ENCODE results near the gene OR10A5.
"Not testable (repeated sequence)": the region's sequence is repeated elsewhere in the genome, so short reads cannot be mapped to it uniquely, and the experiment has no call there.

OR10A5 gene
- long read RNA-seq = 0 reads

DNA sequence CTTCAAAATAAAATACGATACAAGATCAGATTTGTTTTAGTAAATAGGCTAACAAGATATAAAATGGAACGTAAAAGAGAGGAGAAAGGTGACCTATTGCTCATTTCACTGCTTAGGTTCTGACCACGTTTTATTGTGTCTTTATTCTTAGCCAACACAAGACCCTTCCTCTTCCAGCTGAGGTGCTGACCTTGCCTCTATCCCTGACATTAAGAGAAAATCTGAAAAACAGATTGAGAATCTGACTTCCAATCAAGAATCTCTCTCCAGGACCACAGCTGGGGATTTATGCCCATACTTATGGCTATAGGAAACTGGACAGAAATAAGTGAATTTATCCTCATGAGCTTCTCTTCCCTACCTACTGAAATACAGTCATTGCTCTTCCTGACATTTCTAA, at the start of gene OR10A5:
OR10A5 (plus strand) TSS at position 301 of the 400 bp plus-strand sequence; CDS start at position 301, 0 bp downstream.
- no peak for DNase-seq (ENCODE audit: low read depth in 1 of 2, low spot score in 1 of 2)
- H3K4me3 ChIP-seq (replicated peaks; ENCODE audit: insufficient read depth, low read length) = no peak within 1 kb of the TSS
- TF ChIP-seq, protein P1, sequence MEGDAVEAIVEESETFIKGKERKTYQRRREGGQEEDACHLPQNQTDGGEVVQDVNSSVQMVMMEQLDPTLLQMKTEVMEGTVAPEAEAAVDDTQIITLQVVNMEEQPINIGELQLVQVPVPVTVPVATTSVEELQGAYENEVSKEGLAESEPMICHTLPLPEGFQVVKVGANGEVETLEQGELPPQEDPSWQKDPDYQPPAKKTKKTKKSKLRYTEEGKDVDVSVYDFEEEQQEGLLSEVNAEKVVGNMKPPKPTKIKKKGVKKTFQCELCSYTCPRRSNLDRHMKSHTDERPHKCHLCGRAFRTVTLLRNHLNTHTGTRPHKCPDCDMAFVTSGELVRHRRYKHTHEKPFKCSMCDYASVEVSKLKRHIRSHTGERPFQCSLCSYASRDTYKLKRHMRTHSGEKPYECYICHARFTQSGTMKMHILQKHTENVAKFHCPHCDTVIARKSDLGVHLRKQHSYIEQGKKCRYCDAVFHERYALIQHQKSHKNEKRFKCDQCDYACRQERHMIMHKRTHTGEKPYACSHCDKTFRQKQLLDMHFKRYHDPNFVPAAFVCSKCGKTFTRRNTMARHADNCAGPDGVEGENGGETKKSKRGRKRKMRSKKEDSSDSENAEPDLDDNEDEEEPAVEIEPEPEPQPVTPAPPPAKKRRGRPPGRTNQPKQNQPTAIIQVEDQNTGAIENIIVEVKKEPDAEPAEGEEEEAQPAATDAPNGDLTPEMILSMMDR (IDR thresholded peaks at IDR 0.05; ENCODE audit: insufficient read depth, low read length) = no peak
- TF ChIP-seq GABPA (IDR thresholded peaks at IDR 0.05; ENCODE audit: low read depth) (no peak), SPI1 (IDR thresholded peaks at IDR 0.05; ENCODE audit: borderline replicate concordance, low read depth) (no peak), REST (IDR thresholded peaks at IDR 0.05; ENCODE audit: insufficient replicate concordance, low read depth) (no peak), POLR2AphosphoS5 (IDR thresholded peaks at IDR 0.05; ENCODE audit: low read depth) (no peak)
- no peaks in the 10 kb centered on the region for H3K27me3 ChIP-seq (ENCODE audit: insufficient read depth, poor library complexity, severe bottlenecking)
- H3K27ac ChIP-seq (replicated peaks) = no peak within 1 kb of the TSS

- Histone ChIP-seq H3K27me3 (ENCODE audit: insufficient read depth, poor library complexity, severe bottlenecking) (no peaks in the 10 kb centered on the region), H3K4me3 (replicated peaks; ENCODE audit: insufficient read depth, low read length) (no peak within 1 kb of the TSS), H3K27ac (replicated peaks) (no peak within 1 kb of the TSS)
- no peak for TF ChIP-seq GABPA (IDR thresholded peaks at IDR 0.05; ENCODE audit: low read depth)
- TF ChIP-seq SPI1 (IDR thresholded peaks at IDR 0.05; ENCODE audit: borderline replicate concordance, low read depth) = no peak
- TF ChIP-seq REST (IDR thresholded peaks at IDR 0.05; ENCODE audit: insufficient replicate concordance, low read depth) = no peak
- TF ChIP-seq POLR2AphosphoS5 (IDR thresholded peaks at IDR 0.05; ENCODE audit: low read depth) = no peak
- TF ChIP-seq, protein P1 (IDR thresholded peaks at IDR 0.05; ENCODE audit: insufficient read depth, low read length) = no peak
- no peak for DNase-seq (ENCODE audit: low read depth in 1 of 2, low spot score in 1 of 2)
These were observed 46.1 kb upstream of the OR10A5 start, which contains the start of gene OR6A2 for GRCh38 chr11:6799402-6799801. Gene OR6A2, minus strand, starts transcription at chr11:6799689. Its CDS starts 3,981 bp downstream, at chr11:6795708.

GRCh38 chr11:6801075-6801474, 44.4 kb upstream of the OR10A5 start:
- not testable (repeated sequence) for H3K27me3 ChIP-seq (ENCODE audit: insufficient read depth, poor library complexity, severe bottlenecking); H3K27ac ChIP-seq (replicated peaks); H3K4me3 ChIP-seq (replicated peaks; ENCODE audit: insufficient read depth, low read length); DNase-seq (ENCODE audit: low read depth in 1 of 2, low spot score in 1 of 2)

- peak; percentile 15 to 33 for DNase-seq (ENCODE audit: low read depth in 1 of 2, low spot score in 1 of 2)
- Histone ChIP-seq H3K4me3 (replicated peaks; ENCODE audit: insufficient read depth, low read length) (no peak overlapping the region), H3K27me3 (ENCODE audit: insufficient read depth, poor library complexity, severe bottlenecking) (no peaks in the 10 kb centered on the region), H3K27ac (replicated peaks) (no peak overlapping the region)
- TF ChIP-seq REST (IDR thresholded peaks at IDR 0.05; ENCODE audit: insufficient replicate concordance, low read depth) = no peak
- TF ChIP-seq, protein P1 (IDR thresholded peaks at IDR 0.05; ENCODE audit: insufficient read depth, low read length) = peak; percentile 93
- no peak for TF ChIP-seq SPI1 (IDR thresholded peaks at IDR 0.05; ENCODE audit: borderline replicate concordance, low read depth)
- no peak for TF ChIP-seq POLR2AphosphoS5 (IDR thresholded peaks at IDR 0.05; ENCODE audit: low read depth)
These were observed 33.0 kb upstream of the OR10A5 start for GRCh38 chr11:6812390-6813005.

Data from HL-60 (cell line).